H1 (cell line): ENCODE results near the gene AFF4. TPM values are rescaled to one million over a fixed set of nuclear protein-coding genes. Genes with fewer than 3 reads are reported as not detected.

Experiments
- EP300 ChIP-seq, 2 experiments: IDR thresholded peaks; 1 replicate in 1 of 2; 2 replicates in 1 of 2; pipeline ENCODE4 v1.6.1; 2011 to 2012; ENCODE audit warnings: low read depth in 2 of 2, low read length in 2 of 2, mild to moderate bottlenecking in 2 of 2, borderline replicate concordance in 1 of 2, inconsistent platforms in 1 of 2, moderate library complexity in 1 of 2
- MAFK ChIP-seq: IDR thresholded peaks from 2 replicates; pipeline ENCODE4 v1.6.1; 2012; ENCODE audit warnings: low read depth, mild to moderate bottlenecking, improper control_type of control experiment, low read length
- TAF1 ChIP-seq: IDR thresholded peaks from 2 replicates; pipeline ENCODE4 v1.6.1; 2011; ENCODE audit warnings: mild to moderate bottlenecking, low read depth, low read length
- polyA plus RNA-seq, 7 experiments: library from polyadenylated mRNA; depleted of rRNA in 3 of 7; stranded (reverse) in 5 of 7; unstranded in 2 of 7; fragments of >200 nt in 5 of 7; fragments of 200-250 nt in 2 of 7; gene quantifications; 1 replicate in 5 of 7; 2 replicates in 1 of 7; 4 replicates in 1 of 7; pipeline versions ENCODE4 v1.2.1 to v1.2.3, GENCODE V29; 2011 to 2013; ENCODE audit warnings: missing spikeins in 2 of 7, mixed read lengths in 2 of 7
- total RNA-seq: library from RNA; stranded (reverse); fragmentation: NEBNext Ultra II Directional; extraction: Animal tissue kit (Norgen Biotek cat#: 25700); gene quantifications from 2 replicates; pipeline ENCODE4 v1.2.1, GENCODE V29; 2021
- TF ChIP-seq, protein P1 (sequence below): IDR thresholded peaks from 2 replicates; pipeline ENCODE4 v1.6.1; 2012; ENCODE audit warnings: low read length, inconsistent platforms
- TF ChIP-seq, protein P2 (sequence below): IDR thresholded peaks from 2 replicates; pipeline ENCODE4 v1.6.1; 2012; ENCODE audit warnings: inconsistent platforms

The AFF4 gene
- total and polyA plus RNA-seq, 2 of the 8 experiments (the other 6 are each of a cell fraction or from before 2014, with no cell fraction given), result 12.0 to 61.4 TPM

DNA sequence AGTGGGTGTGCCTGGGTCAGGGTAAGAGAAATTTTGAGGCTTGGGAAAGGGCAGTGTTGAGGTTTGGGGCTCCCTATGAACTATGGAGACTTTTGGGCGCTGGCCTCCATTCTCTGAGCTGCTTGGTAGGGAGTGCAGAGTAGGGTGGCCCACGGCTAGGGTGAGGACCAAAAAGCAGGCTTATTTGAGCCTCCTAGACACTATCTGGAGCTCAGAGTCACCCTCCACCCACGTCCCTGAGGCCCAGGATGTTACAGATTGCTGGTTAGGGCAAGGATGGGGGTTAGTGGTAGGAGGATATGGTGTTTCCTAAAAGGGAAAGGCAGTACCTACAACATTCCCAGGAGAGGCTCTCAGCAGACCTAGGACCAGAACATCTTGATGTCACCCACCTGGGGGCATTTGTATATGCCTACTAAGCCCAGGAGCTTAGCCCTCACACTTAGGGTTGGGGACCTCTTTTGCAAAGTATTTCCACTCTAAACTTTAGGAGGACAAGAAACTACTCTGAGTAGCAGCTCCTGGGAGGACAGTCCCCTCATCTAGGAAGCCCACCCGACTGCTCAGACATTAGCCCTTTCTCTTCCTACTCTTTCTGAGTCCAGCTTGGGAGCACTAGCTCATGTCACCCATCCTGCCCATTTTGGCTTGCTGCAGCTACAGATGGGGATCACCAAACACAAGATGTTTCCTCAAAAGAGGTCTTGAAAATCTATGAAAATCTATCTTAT is 135.3 kb downstream of the AFF4 start (continued):
- no peak for TF ChIP-seq EP300 (IDR thresholded peaks at IDR 0.05; ENCODE audit: borderline replicate concordance in 1 of 2, low read depth in 2 of 2, low read length in 2 of 2)
- TF ChIP-seq TAF1, result no peak
- TF ChIP-seq, protein P1, sequence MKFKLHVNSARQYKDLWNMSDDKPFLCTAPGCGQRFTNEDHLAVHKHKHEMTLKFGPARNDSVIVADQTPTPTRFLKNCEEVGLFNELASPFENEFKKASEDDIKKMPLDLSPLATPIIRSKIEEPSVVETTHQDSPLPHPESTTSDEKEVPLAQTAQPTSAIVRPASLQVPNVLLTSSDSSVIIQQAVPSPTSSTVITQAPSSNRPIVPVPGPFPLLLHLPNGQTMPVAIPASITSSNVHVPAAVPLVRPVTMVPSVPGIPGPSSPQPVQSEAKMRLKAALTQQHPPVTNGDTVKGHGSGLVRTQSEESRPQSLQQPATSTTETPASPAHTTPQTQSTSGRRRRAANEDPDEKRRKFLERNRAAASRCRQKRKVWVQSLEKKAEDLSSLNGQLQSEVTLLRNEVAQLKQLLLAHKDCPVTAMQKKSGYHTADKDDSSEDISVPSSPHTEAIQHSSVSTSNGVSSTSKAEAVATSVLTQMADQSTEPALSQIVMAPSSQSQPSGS, result no peak
- no peak for TF ChIP-seq MAFK
- TF ChIP-seq, protein P2, sequence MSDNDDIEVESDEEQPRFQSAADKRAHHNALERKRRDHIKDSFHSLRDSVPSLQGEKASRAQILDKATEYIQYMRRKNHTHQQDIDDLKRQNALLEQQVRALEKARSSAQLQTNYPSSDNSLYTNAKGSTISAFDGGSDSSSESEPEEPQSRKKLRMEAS, result no peak
- TF ChIP-seq, all 59 proteins: peak for 0
